GM12878 (cell line): ENCODE measurements around the gene MAST4. TPM values are rescaled to one million over a fixed set of nuclear protein-coding genes. Genes with fewer than 3 reads are reported as not detected.

Experiments used
- ATAC-seq: fragments of 200-7000 bp; cut with Tn5 transposase; 3 replicates; pipeline ENCODE4 v1.9.1; 2020; ENCODE audit warnings: mild to moderate bottlenecking, moderate library complexity
- BruUV-seq: library from RNA; stranded (reverse); fragments of 400-500 nt; replicated peaks from 2 replicates; lab custom pipeline; 2021; lab: Mats Ljungman, UMichigan
- CTCF ChIA-PET: fragments of 300-600 bp; sonication (Branson Sonifier 250); formaldehyde crosslinking; extraction: SDS; loops from one replicate; lab custom pipeline; 2021; ENCODE audit warnings: inconsistent platforms; lab: Yijun Ruan, JAX
- POLR2A ChIA-PET: fragments of 350-600 bp; formaldehyde crosslinking; extraction: SDS; loops from one replicate; lab custom pipeline; 2021; ENCODE audit warnings: inconsistent platforms; lab: Charles Lee
- RAD21 ChIA-PET: fragments of 300-600 bp; sonication (Branson Sonifier 250); formaldehyde crosslinking; loops from one replicate; lab custom pipeline; 2023; ENCODE audit warnings: antibody characterized with exemption; ENCODE audit not compliant: unreplicated experiment; lab: Charles Lee
- SMC1A ChIA-PET: fragments of 300-600 bp; sonication (Branson Sonifier 250); formaldehyde crosslinking; loops from one replicate; lab custom pipeline; 2023; ENCODE audit not compliant: unreplicated experiment, uncharacterized antibody; lab: Charles Lee
- DNase-seq: peaks from one replicate; pipeline ENCODE4 v3.0.0-alpha.2; 2011; ENCODE audit warnings: low read depth, low spot score
- FAIRE-seq: peaks from 3 replicates; lab custom pipeline; 2011; peaks lifted over from hg19 to GRCh38; lab: Jason Lieb, UNC
- H2AFZ ChIP-seq: 2 replicates; pipeline ENCODE4 v1.6.0; 2011; ENCODE audit warnings: low read depth, low read length, control low read depth; ENCODE audit not compliant: control insufficient read depth
- H3K27ac ChIP-seq: 2 replicates; pipeline ENCODE4 v1.5.1; 2011; ENCODE audit warnings: control low read depth; ENCODE audit not compliant: control insufficient read depth, insufficient read depth
- H3K27me3 ChIP-seq, 2 experiments: replicated peaks in 1 of 2; 2 replicates each; pipeline versions ENCODE4 v1.6.0 to v1.6.1; 2011; ENCODE audit warnings: low read length in 1 of 2; ENCODE audit not compliant: control insufficient read depth in 2 of 2, insufficient read depth in 2 of 2
- H3K36me3 ChIP-seq, 2 experiments: 2 replicates each; pipeline ENCODE4 v1.5.1; 2011; ENCODE audit warnings: low read length in 1 of 2; ENCODE audit not compliant: control insufficient read depth in 2 of 2, insufficient read depth in 2 of 2
- H3K4me1 ChIP-seq: 2 replicates; pipeline ENCODE4 v1.6.1; 2011; ENCODE audit warnings: mild to moderate bottlenecking, low read length, moderate library complexity, mixed read lengths; ENCODE audit not compliant: control insufficient read depth, insufficient read depth
- H3K4me2 ChIP-seq: 2 replicates; pipeline ENCODE4 v1.6.0; 2011; ENCODE audit warnings: control low read depth; ENCODE audit not compliant: control insufficient read depth, insufficient read depth
- H3K4me3 ChIP-seq: fragments of 200-600 bp; sonication (generic); 2 replicates; pipeline ENCODE4 v1.5.1; 2016
- H3K79me2 ChIP-seq: 2 replicates; pipeline ENCODE4 v1.6.0; 2011; ENCODE audit warnings: low read length; ENCODE audit not compliant: control insufficient read depth, insufficient read depth
- H3K9ac ChIP-seq: 2 replicates; pipeline ENCODE4 v1.8.0; 2011; ENCODE audit warnings: low read length, control low read depth, mixed read lengths; ENCODE audit not compliant: control insufficient read depth, insufficient read depth
- H3K9me3 ChIP-seq: replicated peaks from 3 replicates; pipeline ENCODE4 v1.5.1; 2011; ENCODE audit warnings: mild to moderate bottlenecking, low read length; ENCODE audit not compliant: control insufficient read depth, insufficient read depth
- H4K20me1 ChIP-seq: 2 replicates; pipeline ENCODE4 v1.6.0; 2011; ENCODE audit not compliant: control insufficient read depth, insufficient read depth
- GATAD2B ChIP-seq: fragments of 450-650 bp; conservative IDR thresholded peaks from 2 replicates; pipeline ENCODE4 v1.6.1; 2017; ENCODE audit warnings: low read depth, mild to moderate bottlenecking, moderate library complexity
- SREBF2 ChIP-seq: IDR thresholded peaks from 2 replicates; pipeline ENCODE4 v1.6.1; 2012; ENCODE audit warnings: mild to moderate bottlenecking, low read length
- SRF ChIP-seq, 2 experiments: IDR thresholded peaks; 2 replicates each; pipeline ENCODE4 v1.6.1; 2011; ENCODE audit warnings: low read depth in 2 of 2, low read length in 2 of 2, mild to moderate bottlenecking in 1 of 2, moderate library complexity in 1 of 2
- WGBS: methylation state at CpG from one replicate; pipeline ENCODE4 v1.1.6; 2016; ENCODE audit warnings: low lambda C conversion rate; ENCODE audit not compliant: insufficient replicate concordance, insufficient coverage; ENCODE audit errors: missing lambda C conversion rate; 5-methylcytosine and 5-hydroxymethylcytosine counted together
- in situ Hi-C: fragments of 300-500 bp; cut with MboI; formaldehyde crosslinking; loops from 9 replicates; pipeline ENCODE4 v1.14.3; 2018; ENCODE audit warnings: mixed read lengths
- intact Hi-C: fragments of 100-400 bp; cut with micrococcal nuclease; formaldehyde crosslinking; loops from one replicate; pipeline ENCODE4 v1.14.2; 2022; ENCODE audit not compliant: unreplicated experiment
- polyA plus RNA-seq, 11 experiments: library from polyadenylated mRNA; depleted of rRNA in 4 of 11; unstranded in 6 of 11; stranded (reverse) in 5 of 11; fragments of >200 nt; fragmentation: Nextera tagmentation in 4 of 11; fragmentation: Illumina TruSeq in 1 of 11; extraction: Ambion mirVana in 4 of 11; extraction: Trizol in 1 of 11; gene quantifications; 1 replicate in 1 of 11; 2 replicates in 10 of 11; pipeline versions ENCODE4 v1.2.1 to v1.2.3, GENCODE V29; 2011 to 2016; ENCODE audit warnings: inconsistent platforms in 2 of 11, missing spikeins in 2 of 11, low read depth in 1 of 11
- total RNA-seq, 4 experiments: library from RNA; depleted of rRNA in 3 of 4; stranded (reverse); fragments of >200 nt in 3 of 4; fragmentation: Illumina TruSeq in 1 of 4; extraction: Trizol in 1 of 4; gene quantifications; 2 replicates each; pipeline versions ENCODE4 v1.2.1 to v1.2.3, GENCODE V29; 2013 to 2021
- TF ChIP-seq, protein P1 (sequence below): IDR thresholded peaks from 2 replicates; pipeline ENCODE4 v1.6.1; 2012; ENCODE audit warnings: low read length, inconsistent platforms
- TF ChIP-seq, protein P2 (sequence below): IDR thresholded peaks from 2 replicates; pipeline ENCODE4 v1.6.1; 2012; ENCODE audit warnings: low read depth, low read length, improper control_type of control experiment

The MAST4 gene
- total and polyA plus RNA-seq, 10 of the 15 experiments (the other 5 are each of a cell fraction or from before 2014, with no cell fraction given), result 0.02 to 1.6 (median 0.29) TPM; not detected in 1

DNA sequence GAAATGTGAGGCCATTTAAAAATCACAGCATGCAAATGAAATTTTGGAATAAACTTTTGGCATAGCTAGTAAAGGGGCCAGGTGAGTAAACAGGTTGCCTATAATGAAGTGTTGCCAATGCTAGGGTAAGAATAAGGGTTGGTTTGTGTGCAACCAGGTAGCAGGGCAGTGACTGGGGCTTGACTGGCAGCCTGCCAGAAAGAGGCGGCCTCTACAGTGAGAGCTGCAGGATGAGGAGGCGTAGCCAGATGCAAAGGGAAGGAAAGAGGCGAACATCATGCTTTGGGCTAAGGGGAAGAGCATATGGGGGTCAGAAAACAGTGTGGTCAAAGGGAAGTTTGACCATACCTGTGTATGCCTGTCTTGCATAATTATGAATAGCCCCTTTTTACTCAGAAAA lies 70.6 kb downstream of the MAST4 start:
- no TSS peak for BruUV-seq
- no peaks in the 10 kb centered on the region for H4K20me1 ChIP-seq
- CTCF ChIA-PET, result no interaction called here
- H3K27me3 ChIP-seq, result no peaks in the 10 kb centered on the region; a peak in 2 of 4 replicates
- FAIRE-seq, result no peak
- RAD21 ChIA-PET, result no interaction called here
- no peaks in the 10 kb centered on the region for H3K9me3 ChIP-seq
- WGBS, result 29% methylated on average over 3 of the region's 3 CpGs
- intact Hi-C loops, result no loop called here
- no peak for ATAC-seq
- in situ Hi-C loops, result no loop called here
- H3K4me2 ChIP-seq, result no peak overlapping the region
- H3K79me2 ChIP-seq, result no peaks in the 10 kb centered on the region
- no peak overlapping the region for H3K4me3 ChIP-seq
- no peak overlapping the region for H3K9ac ChIP-seq
- SMC1A ChIA-PET, result interaction anchor here (0.7 kb wide), 1 partner anchor 15 kb away, joined by 3 read pairs; no protein-coding TSS in a partner anchor
- TF ChIP-seq, protein P1, sequence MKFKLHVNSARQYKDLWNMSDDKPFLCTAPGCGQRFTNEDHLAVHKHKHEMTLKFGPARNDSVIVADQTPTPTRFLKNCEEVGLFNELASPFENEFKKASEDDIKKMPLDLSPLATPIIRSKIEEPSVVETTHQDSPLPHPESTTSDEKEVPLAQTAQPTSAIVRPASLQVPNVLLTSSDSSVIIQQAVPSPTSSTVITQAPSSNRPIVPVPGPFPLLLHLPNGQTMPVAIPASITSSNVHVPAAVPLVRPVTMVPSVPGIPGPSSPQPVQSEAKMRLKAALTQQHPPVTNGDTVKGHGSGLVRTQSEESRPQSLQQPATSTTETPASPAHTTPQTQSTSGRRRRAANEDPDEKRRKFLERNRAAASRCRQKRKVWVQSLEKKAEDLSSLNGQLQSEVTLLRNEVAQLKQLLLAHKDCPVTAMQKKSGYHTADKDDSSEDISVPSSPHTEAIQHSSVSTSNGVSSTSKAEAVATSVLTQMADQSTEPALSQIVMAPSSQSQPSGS, result no peak
- TF ChIP-seq SRF (IDR thresholded peaks at IDR 0.05; ENCODE audit: low read depth in 2 of 2, low read length in 2 of 2) (no peak), GATAD2B (no peak), SREBF2 (no peak)
- DNase-seq, result no peak
- H3K27ac ChIP-seq, result no peak overlapping the region
- POLR2A ChIA-PET, result no interaction called here
- no peaks in the 10 kb centered on the region for H3K36me3 ChIP-seq
- no peaks in the 10 kb centered on the region for H3K4me1 ChIP-seq
- no peak overlapping the region for H2AFZ ChIP-seq

DNA sequence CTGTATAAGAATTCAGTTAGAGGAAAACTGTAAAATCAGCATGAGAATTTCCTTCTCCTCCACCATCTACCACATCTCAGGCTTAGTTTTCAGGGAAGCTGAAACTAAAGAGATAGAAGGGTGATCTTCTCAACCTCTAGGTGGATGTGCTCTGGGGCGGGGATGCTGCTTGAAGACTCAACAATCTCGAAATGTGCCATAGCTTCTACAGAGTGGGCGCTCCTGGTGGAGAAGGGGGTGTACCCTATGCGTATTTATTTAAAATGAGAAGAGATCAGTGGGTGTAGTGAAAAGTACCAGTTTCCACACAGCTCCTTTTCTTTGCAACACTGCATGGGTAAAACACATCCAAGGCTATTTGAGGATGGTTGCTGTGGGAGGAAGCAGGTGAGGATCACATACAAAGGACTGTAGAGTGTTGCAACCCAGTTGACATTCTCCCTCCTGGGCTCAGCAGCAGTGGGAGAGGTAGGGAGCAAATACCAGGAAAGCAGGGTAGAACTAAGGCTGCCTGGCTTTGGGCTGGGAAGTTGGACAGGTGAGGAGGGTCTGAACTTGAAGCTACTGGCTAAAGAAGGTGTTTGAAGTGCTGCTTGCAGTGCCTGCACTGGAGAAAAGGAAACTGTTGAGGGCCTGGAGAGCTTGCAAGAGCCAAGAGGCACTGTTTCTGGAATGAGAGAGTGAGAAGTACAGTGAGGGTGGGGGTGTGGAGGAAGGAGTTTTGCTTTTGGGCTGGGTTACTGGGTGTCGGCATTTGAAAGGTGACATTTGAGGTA lies 73.1 kb downstream of the MAST4 start:
- DNase-seq (no peak), FAIRE-seq (no peak), ATAC-seq (no peak)
- Histone ChIP-seq H3K4me2 (no peak overlapping the region), H3K4me3 (no peak overlapping the region), H3K27ac (no peak overlapping the region), H3K9me3 (no peaks in the 10 kb centered on the region), H3K79me2 (no peaks in the 10 kb centered on the region), H3K27me3 (no peaks in the 10 kb centered on the region; a peak in 2 of 4 replicates), H2AFZ (no peak overlapping the region), H4K20me1 (no peaks in the 10 kb centered on the region), H3K4me1 (no peaks in the 10 kb centered on the region), H3K36me3 (no peaks in the 10 kb centered on the region), H3K9ac (no peak overlapping the region)
- 55% methylated on average over 5 of the region's 5 CpGs for whole genome bisulfite sequencing
- POLR2A ChIA-PET, result no interaction called here
- CTCF ChIA-PET, result no interaction called here
- SMC1A ChIA-PET, result no interaction called here
- intact Hi-C loops, result no loop called here
- RAD21 ChIA-PET, result no interaction called here
- in situ Hi-C loops, result no loop called here
- BruUV-seq, result no TSS peak
- TF ChIP-seq, protein P2, sequence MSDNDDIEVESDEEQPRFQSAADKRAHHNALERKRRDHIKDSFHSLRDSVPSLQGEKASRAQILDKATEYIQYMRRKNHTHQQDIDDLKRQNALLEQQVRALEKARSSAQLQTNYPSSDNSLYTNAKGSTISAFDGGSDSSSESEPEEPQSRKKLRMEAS, result no peak
